ENCODE data around the gene VWA5A. TPM values are rescaled to one million over a fixed set of nuclear protein-coding genes. Genes with fewer than 3 reads are reported as not detected.

Gene VWA5A
- total RNA-seq, 1 experiment from 2014 or later = 0.95 TPM

- Histone ChIP-seq H3K27me3 (no peaks in the 10 kb centered on the region; the same call in 1 of the 2 replicates), H3K9me3 (no peaks in the 10 kb centered on the region), H3K36me3 (no peaks in the 10 kb centered on the region), H3K4me3 (no peak overlapping the region)
- DNase-seq = no peak
Observed at GRCh38 chr11:124081483-124081882, 33.8 kb upstream of the VWA5A start.

GRCh38 chr11:124082371-124082770 lies 32.9 kb upstream of the VWA5A start:
- no peaks in the 10 kb centered on the region for H3K36me3 ChIP-seq
- no peak for DNase-seq
- H3K4me3 ChIP-seq = no peak overlapping the region
- no peaks in the 10 kb centered on the region for H3K9me3 ChIP-seq
- no peaks in the 10 kb centered on the region; the same call in 1 of the 2 replicates for H3K27me3 ChIP-seq

GRCh38 chr11:124085583-124085982 lies 29.7 kb upstream of the VWA5A start:
- Histone ChIP-seq H3K4me3 (no peak overlapping the region), H3K9me3 (no peaks in the 10 kb centered on the region), H3K27me3 (peaks cover 3% of the 10 kb centered on the region; the same call in 1 of the 2 replicates), H3K36me3 (no peaks in the 10 kb centered on the region)
- DNase-seq = peak; percentile 16

GRCh38 chr11:124085997-124086846 lies 29.0 kb upstream of the VWA5A start:
- Histone ChIP-seq H3K36me3 (no peaks in the 10 kb centered on the region), H3K4me3 (no peak overlapping the region), H3K9me3 (no peaks in the 10 kb centered on the region), H3K27me3 (peaks cover 3% of the 10 kb centered on the region; the same call in 1 of the 2 replicates)
- DNase-seq = peak; percentile 17

GRCh38 chr11:124090996-124091395 lies 24.3 kb upstream of the VWA5A start:
- peaks cover 3% of the 10 kb centered on the region for H3K27me3 ChIP-seq
- no peak overlapping the region for H3K4me3 ChIP-seq
- H3K36me3 ChIP-seq = no peaks in the 10 kb centered on the region
- no peak for DNase-seq
- H3K9me3 ChIP-seq = no peaks in the 10 kb centered on the region

- H3K36me3 ChIP-seq = no peaks in the 10 kb centered on the region
- H3K27me3 ChIP-seq = peaks cover 5% of the 10 kb centered on the region
- no peaks in the 10 kb centered on the region for H3K9me3 ChIP-seq
- no peak for DNase-seq
- H3K4me3 ChIP-seq = no peak overlapping the region
Observed at GRCh38 chr11:124093330-124093729, 21.9 kb upstream of the VWA5A start.

GRCh38 chr11:124094731-124095130 lies 20.5 kb upstream of the VWA5A start:
- Histone ChIP-seq H3K36me3 (no peaks in the 10 kb centered on the region), H3K27me3 (peaks cover 3% of the 10 kb centered on the region), H3K4me3 (no peak overlapping the region), H3K9me3 (no peaks in the 10 kb centered on the region)
- no peak for DNase-seq

GRCh38 chr11:124096364-124096763 lies 18.9 kb upstream of the VWA5A start:
- H3K27me3 ChIP-seq = peaks cover 2% of the 10 kb centered on the region
- no peak overlapping the region for H3K4me3 ChIP-seq
- H3K9me3 ChIP-seq = no peaks in the 10 kb centered on the region
- DNase-seq = no peak
- no peaks in the 10 kb centered on the region for H3K36me3 ChIP-seq

GRCh38 chr11:124098141-124098540 lies 17.1 kb upstream of the VWA5A start:
- Histone ChIP-seq H3K36me3 (no peaks in the 10 kb centered on the region), H3K27me3 (peaks cover 2% of the 10 kb centered on the region; the same call in 1 of the 2 replicates), H3K4me3 (no peak overlapping the region), H3K9me3 (no peaks in the 10 kb centered on the region)
- no peak for DNase-seq

- Histone ChIP-seq H3K9me3 (no peaks in the 10 kb centered on the region), H3K4me3 (no peak overlapping the region)
Observed at GRCh38 chr11:124101737-124102136, 13.5 kb upstream of the VWA5A start.

GRCh38 chr11:124108156-124108555 lies 7.1 kb upstream of the VWA5A start:
- Histone ChIP-seq H3K4me3 (no peak overlapping the region), H3K27me3 (peaks cover 2% of the 10 kb centered on the region; the same call in 1 of the 2 replicates), H3K9me3 (no peaks in the 10 kb centered on the region), H3K36me3 (no peaks in the 10 kb centered on the region)
- DNase-seq = no peak

More at GRCh38 chr11:124101737-124102136, 13.5 kb upstream of the VWA5A start:
- peaks cover 2% of the 10 kb centered on the region; the same call in 1 of the 2 replicates for H3K27me3 ChIP-seq
- H3K36me3 ChIP-seq = no peaks in the 10 kb centered on the region
- DNase-seq = no peak

- no peaks in the 10 kb centered on the region for H3K36me3 ChIP-seq
- no peak overlapping the region for H3K4me3 ChIP-seq
- H3K9me3 ChIP-seq = no peaks in the 10 kb centered on the region
- DNase-seq = no peak
- peaks cover 2% of the 10 kb centered on the region; the same call in 1 of the 2 replicates for H3K27me3 ChIP-seq
Observed at GRCh38 chr11:124109377-124109776, 5.9 kb upstream of the VWA5A start.

- Histone ChIP-seq H3K36me3 (no peaks in the 10 kb centered on the region), H3K27me3 (peaks cover 2% of the 10 kb centered on the region; the same call in 1 of the 2 replicates), H3K4me3 (no peak overlapping the region), H3K9me3 (no peaks in the 10 kb centered on the region)
- no peak for DNase-seq
Observed at GRCh38 chr11:124110201-124110600, 5.0 kb upstream of the VWA5A start.

GRCh38 chr11:124113890-124114289 lies 1.4 kb upstream of the VWA5A start:
- Histone ChIP-seq H3K27me3 (no peaks in the 10 kb centered on the region), H3K4me3 (no peak overlapping the region), H3K36me3 (no peaks in the 10 kb centered on the region), H3K9me3 (no peaks in the 10 kb centered on the region)
- DNase-seq = no peak

GRCh38 chr11:124115782-124116616 lies 749 bp downstream of the VWA5A start:
- Histone ChIP-seq H3K9me3 (no peaks in the 10 kb centered on the region), H3K4me3 (peak overlapping the region; percentile 49), H3K27me3 (no peaks in the 10 kb centered on the region), H3K36me3 (no peaks in the 10 kb centered on the region)
- no peak for DNase-seq

GRCh38 chr11:124119103-124119502 lies 3.9 kb downstream of the VWA5A start:
- DNase-seq = no peak
- Histone ChIP-seq H3K4me3 (no peak overlapping the region), H3K9me3 (no peaks in the 10 kb centered on the region), H3K36me3 (no peaks in the 10 kb centered on the region), H3K27me3 (no peaks in the 10 kb centered on the region)

GRCh38 chr11:124120891-124121290 lies 5.6 kb downstream of the VWA5A start:
- Histone ChIP-seq H3K36me3 (no peaks in the 10 kb centered on the region), H3K4me3 (no peak overlapping the region), H3K27me3 (no peaks in the 10 kb centered on the region), H3K9me3 (no peaks in the 10 kb centered on the region)
- DNase-seq = no peak

All from MG63 (cell line).